SK-N-SH treated with all-trans-retinoic acid at 6 μM for 48 hours (cell line): ENCODE data around the gene RASSF6.

Experiments used
- ATAC-seq: fragments of 200-7000 bp; cut with Tn5 transposase; 3 replicates; pipeline ENCODE4 v1.9.1; 2020; ENCODE audit warnings: mild to moderate bottlenecking, moderate library complexity
- ARNTL ChIP-seq: fragments of 450-650 bp; formaldehyde crosslinking; IDR thresholded peaks from 2 replicates; pipeline ENCODE4 v1.5.0; 2020; ENCODE audit warnings: low read depth, mild to moderate bottlenecking, moderate library complexity, borderline replicate concordance
- BACH2 ChIP-seq: fragments of 250-450 bp; sonication (Bioruptor Pico); IDR thresholded peaks from 2 replicates; pipeline ENCODE4 v1.9.0; 2021; ENCODE audit warnings: mild to moderate bottlenecking, borderline replicate concordance
- CREB5 ChIP-seq: fragments of 250-450 bp; sonication (Bioruptor Pico); IDR thresholded peaks from 2 replicates; pipeline ENCODE4 v1.5.1; 2020; ENCODE audit warnings: low read depth, mild to moderate bottlenecking, moderate library complexity
- CSDC2 ChIP-seq: fragments of 250-450 bp; sonication (Bioruptor Pico); IDR thresholded peaks from 2 replicates; pipeline ENCODE4 v1.5.0; 2020; ENCODE audit warnings: mild to moderate bottlenecking, moderate library complexity
- ESRRG ChIP-seq: fragments of 250-450 bp; sonication (Bioruptor Pico); IDR thresholded peaks from 2 replicates; pipeline ENCODE4 v1.6.1; 2021; ENCODE audit warnings: mild to moderate bottlenecking
- ISL1 ChIP-seq: fragments of 250-450 bp; sonication (Bioruptor Pico); IDR thresholded peaks from 2 replicates; pipeline ENCODE4 v2.1.2; 2022; ENCODE audit warnings: mild to moderate bottlenecking, moderate library complexity
- OSR1 ChIP-seq: fragments of 250-450 bp; sonication (Bioruptor Pico); IDR thresholded peaks from 2 replicates; pipeline ENCODE4 v1.8.0; 2022; ENCODE audit warnings: moderate library complexity, mild to moderate bottlenecking, inconsistent platforms
- PATZ1 ChIP-seq: fragments of 250-450 bp; sonication (Bioruptor Pico); IDR thresholded peaks from 2 replicates; pipeline ENCODE4 v1.8.0; 2020; ENCODE audit warnings: mild to moderate bottlenecking, moderate library complexity, borderline replicate concordance
- PPARA ChIP-seq: fragments of 250-450 bp; sonication (Bioruptor Pico); IDR thresholded peaks from 2 replicates; pipeline ENCODE4 v1.5.0; 2020; ENCODE audit warnings: mild to moderate bottlenecking, borderline replicate concordance
- RARB ChIP-seq: fragments of 250-450 bp; sonication (Bioruptor Pico); IDR thresholded peaks from 2 replicates; pipeline ENCODE4 v1.8.0; 2021; ENCODE audit warnings: mild to moderate bottlenecking, moderate library complexity
- SNAI2 ChIP-seq: fragments of 250-450 bp; sonication (Bioruptor Pico); IDR thresholded peaks from 2 replicates; pipeline ENCODE4 v1.5.0; 2020; ENCODE audit warnings: mild to moderate bottlenecking, moderate library complexity
- TCF4 ChIP-seq: fragments of 250-450 bp; sonication (Bioruptor Pico); IDR thresholded peaks from 2 replicates; pipeline ENCODE4 v1.8.0; 2021; ENCODE audit warnings: mild to moderate bottlenecking, moderate library complexity, borderline replicate concordance
- TOX ChIP-seq: fragments of 250-450 bp; sonication (Bioruptor Pico); IDR thresholded peaks from 2 replicates; pipeline ENCODE4 v1.8.0; 2021; ENCODE audit warnings: mild to moderate bottlenecking, moderate library complexity, borderline replicate concordance
- ZC3H10 ChIP-seq: fragments of 250-450 bp; sonication (Bioruptor Pico); IDR thresholded peaks from 2 replicates; pipeline ENCODE4 v1.5.1; 2021; ENCODE audit warnings: mild to moderate bottlenecking, moderate library complexity
- ZFP3 ChIP-seq: fragments of 250-450 bp; sonication (Bioruptor Pico); IDR thresholded peaks from 2 replicates; pipeline ENCODE4 v1.5.0; 2020; ENCODE audit warnings: mild to moderate bottlenecking, moderate library complexity
- ZFP30 ChIP-seq: fragments of 450-650 bp; formaldehyde crosslinking; IDR thresholded peaks from 2 replicates; pipeline ENCODE4 v1.5.0; 2022; ENCODE audit warnings: mild to moderate bottlenecking, moderate library complexity
- ZNF70 ChIP-seq: fragments of 450-650 bp; formaldehyde crosslinking; IDR thresholded peaks from 2 replicates; pipeline ENCODE4 v1.5.0; 2020; ENCODE audit warnings: mild to moderate bottlenecking, moderate library complexity
- ZNF8 ChIP-seq: fragments of 450-650 bp; formaldehyde crosslinking; IDR thresholded peaks from 2 replicates; pipeline ENCODE4 v1.5.0; 2020; ENCODE audit warnings: mild to moderate bottlenecking, moderate library complexity
- TF ChIP-seq, protein P1 (sequence below): fragments of 250-450 bp; sonication (Bioruptor Pico); IDR thresholded peaks from 2 replicates; pipeline ENCODE4 v1.5.1; 2021; ENCODE audit warnings: mild to moderate bottlenecking, moderate library complexity
- TF ChIP-seq, protein P2 (sequence below): fragments of 250-450 bp; sonication (Bioruptor Pico); IDR thresholded peaks from 2 replicates; pipeline ENCODE4 v1.5.0; 2020; ENCODE audit warnings: mild to moderate bottlenecking, moderate library complexity
- TF ChIP-seq, protein P3 (sequence below): fragments of 250-450 bp; sonication (Bioruptor Pico); IDR thresholded peaks from 2 replicates; pipeline ENCODE4 v1.8.0; 2021; ENCODE audit warnings: low read depth, mild to moderate bottlenecking, moderate library complexity, borderline replicate concordance

RASSF6 gene

DNA sequence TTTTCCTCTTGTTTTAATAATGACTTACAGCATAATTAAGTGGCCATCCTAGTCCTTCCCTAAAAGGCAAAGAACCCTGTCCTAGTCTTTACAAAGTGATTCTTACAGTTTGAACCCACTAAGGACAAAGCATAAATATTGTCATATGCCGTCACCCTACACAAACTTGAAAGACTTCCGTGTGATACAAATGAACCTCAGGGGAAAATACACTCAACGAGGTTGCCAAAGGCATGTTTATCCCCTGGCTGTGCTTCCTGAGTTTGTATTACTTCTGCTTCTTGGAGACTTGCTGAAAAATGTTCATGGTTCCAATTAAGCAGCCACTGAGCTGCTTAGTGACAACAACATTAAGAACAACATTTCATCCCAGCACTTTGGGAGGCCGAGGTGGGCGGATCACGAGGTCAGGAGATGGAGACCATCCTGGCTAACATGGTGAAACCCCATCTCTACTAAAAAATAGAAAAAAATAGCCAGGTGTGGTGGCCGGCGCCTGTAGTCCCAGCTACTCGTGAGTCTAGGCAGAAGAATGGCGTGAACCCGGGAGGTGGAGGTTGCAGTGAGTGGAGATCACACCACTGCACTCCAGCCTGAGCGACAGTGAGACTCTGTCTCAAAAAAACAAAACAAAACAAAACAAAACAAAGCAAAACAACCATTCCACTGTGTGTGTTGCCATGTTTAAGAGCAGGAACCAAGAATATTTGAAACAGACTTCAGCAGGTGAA, 16.2 kb downstream of the RASSF6 start:
- no peak for ATAC-seq
- no peak for TF ChIP-seq TCF4 (CRISPR knock-in tag)
- TF ChIP-seq ZFP3 (CRISPR knock-in tag) = no peak
- no peak for TF ChIP-seq CSDC2 (CRISPR knock-in tag)
- TF ChIP-seq ZNF70 (CRISPR knock-in tag) = no peak
- no peak for TF ChIP-seq ZFP30 (CRISPR knock-in tag)
- no peak for TF ChIP-seq TOX
- no peak for TF ChIP-seq RARB (CRISPR knock-in tag)
- no peak for TF ChIP-seq ARNTL
- no peak for TF ChIP-seq CREB5 (CRISPR knock-in tag)
- TF ChIP-seq ESRRG (CRISPR knock-in tag) = no peak
- TF ChIP-seq, protein P1, sequence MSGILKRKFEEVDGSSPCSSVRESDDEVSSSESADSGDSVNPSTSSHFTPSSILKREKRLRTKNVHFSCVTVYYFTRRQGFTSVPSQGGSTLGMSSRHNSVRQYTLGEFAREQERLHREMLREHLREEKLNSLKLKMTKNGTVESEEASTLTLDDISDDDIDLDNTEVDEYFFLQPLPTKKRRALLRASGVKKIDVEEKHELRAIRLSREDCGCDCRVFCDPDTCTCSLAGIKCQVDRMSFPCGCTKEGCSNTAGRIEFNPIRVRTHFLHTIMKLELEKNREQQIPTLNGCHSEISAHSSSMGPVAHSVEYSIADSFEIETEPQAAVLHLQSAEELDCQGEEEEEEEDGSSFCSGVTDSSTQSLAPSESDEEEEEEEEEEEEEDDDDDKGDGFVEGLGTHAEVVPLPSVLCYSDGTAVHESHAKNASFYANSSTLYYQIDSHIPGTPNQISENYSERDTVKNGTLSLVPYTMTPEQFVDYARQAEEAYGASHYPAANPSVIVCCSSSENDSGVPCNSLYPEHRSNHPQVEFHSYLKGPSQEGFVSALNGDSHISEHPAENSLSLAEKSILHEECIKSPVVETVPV (CRISPR knock-in tag) = no peak
- TF ChIP-seq PPARA (CRISPR knock-in tag) = no peak

DNA sequence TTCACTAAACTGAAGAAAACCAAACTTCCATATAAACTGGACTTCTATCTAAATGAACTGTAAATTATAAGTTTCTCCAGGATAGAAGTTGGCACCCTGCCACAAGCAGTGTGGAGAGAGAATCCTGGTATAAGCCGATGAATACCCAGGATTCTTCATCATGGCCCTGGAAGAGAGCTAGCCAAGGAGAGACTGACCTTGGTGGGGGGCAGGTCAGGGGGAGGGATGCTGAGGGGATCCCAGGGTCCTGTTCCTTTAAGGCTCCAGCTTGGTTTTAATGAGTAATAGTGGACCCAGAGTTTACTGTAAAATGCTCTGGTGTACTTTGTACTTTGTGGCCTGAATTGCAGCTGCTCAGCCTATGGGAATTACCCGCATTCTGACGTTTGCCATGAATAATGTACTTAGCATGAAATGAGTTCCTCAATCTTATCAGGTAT, 16.9 kb downstream of the RASSF6 start:
- ATAC-seq = no peak
- no peak for TF ChIP-seq ARNTL
- TF ChIP-seq OSR1 (CRISPR knock-in tag) = no peak
- no peak for TF ChIP-seq PATZ1 (CRISPR knock-in tag)
- no peak for TF ChIP-seq SNAI2 (CRISPR knock-in tag)
- TF ChIP-seq, protein P2, sequence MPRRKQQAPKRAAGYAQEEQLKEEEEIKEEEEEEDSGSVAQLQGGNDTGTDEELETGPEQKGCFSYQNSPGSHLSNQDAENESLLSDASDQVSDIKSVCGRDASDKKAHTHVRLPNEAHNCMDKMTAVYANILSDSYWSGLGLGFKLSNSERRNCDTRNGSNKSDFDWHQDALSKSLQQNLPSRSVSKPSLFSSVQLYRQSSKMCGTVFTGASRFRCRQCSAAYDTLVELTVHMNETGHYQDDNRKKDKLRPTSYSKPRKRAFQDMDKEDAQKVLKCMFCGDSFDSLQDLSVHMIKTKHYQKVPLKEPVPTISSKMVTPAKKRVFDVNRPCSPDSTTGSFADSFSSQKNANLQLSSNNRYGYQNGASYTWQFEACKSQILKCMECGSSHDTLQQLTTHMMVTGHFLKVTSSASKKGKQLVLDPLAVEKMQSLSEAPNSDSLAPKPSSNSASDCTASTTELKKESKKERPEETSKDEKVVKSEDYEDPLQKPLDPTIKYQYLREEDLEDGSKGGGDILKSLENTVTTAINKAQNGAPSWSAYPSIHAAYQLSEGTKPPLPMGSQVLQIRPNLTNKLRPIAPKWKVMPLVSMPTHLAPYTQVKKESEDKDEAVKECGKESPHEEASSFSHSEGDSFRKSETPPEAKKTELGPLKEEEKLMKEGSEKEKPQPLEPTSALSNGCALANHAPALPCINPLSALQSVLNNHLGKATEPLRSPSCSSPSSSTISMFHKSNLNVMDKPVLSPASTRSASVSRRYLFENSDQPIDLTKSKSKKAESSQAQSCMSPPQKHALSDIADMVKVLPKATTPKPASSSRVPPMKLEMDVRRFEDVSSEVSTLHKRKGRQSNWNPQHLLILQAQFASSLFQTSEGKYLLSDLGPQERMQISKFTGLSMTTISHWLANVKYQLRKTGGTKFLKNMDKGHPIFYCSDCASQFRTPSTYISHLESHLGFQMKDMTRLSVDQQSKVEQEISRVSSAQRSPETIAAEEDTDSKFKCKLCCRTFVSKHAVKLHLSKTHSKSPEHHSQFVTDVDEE (CRISPR knock-in tag) = no peak
- TF ChIP-seq, protein P3, sequence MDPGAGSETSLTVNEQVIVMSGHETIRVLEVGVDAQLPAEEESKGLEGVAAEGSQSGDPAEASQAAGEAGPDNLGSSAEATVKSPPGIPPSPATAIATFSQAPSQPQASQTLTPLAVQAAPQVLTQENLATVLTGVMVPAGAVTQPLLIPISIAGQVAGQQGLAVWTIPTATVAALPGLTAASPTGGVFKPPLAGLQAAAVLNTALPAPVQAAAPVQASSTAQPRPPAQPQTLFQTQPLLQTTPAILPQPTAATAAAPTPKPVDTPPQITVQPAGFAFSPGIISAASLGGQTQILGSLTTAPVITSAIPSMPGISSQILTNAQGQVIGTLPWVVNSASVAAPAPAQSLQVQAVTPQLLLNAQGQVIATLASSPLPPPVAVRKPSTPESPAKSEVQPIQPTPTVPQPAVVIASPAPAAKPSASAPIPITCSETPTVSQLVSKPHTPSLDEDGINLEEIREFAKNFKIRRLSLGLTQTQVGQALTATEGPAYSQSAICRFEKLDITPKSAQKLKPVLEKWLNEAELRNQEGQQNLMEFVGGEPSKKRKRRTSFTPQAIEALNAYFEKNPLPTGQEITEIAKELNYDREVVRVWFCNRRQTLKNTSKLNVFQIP (CRISPR knock-in tag) = no peak
- TF ChIP-seq ZC3H10 (CRISPR knock-in tag) = no peak
- no peak for TF ChIP-seq ESRRG (CRISPR knock-in tag)
- no peak for TF ChIP-seq RARB (CRISPR knock-in tag)
- TF ChIP-seq PPARA (CRISPR knock-in tag) = no peak
- TF ChIP-seq, protein P1 (CRISPR knock-in tag) = no peak
- no peak for TF ChIP-seq ISL1
- no peak for TF ChIP-seq TOX
- no peak for TF ChIP-seq ZNF8 (CRISPR knock-in tag)
- TF ChIP-seq BACH2 (CRISPR knock-in tag) = no peak
- TF ChIP-seq CREB5 (CRISPR knock-in tag) = no peak
- TF ChIP-seq ZFP30 (CRISPR knock-in tag) = no peak
- TF ChIP-seq CSDC2 (CRISPR knock-in tag) = no peak
- no peak for TF ChIP-seq ZFP3 (CRISPR knock-in tag)
- TF ChIP-seq, all 23 proteins: peak for 0
